Activated CD8-positive, alpha-beta T cell treated with anti-CD3 and anti-CD28 coated beads, Interleukin-2, amount 10 ng/mL, durations not matched to agents 7 days and 5 days (primary cell): Measurements from ENCODE around the gene ZBTB5. TPM values are rescaled to one million over a fixed set of nuclear protein-coding genes. Genes with fewer than 3 reads are reported as not detected.

Experiments used
- ATAC-seq: fragments of 150-1000 bp; cut with Tn5 transposase; one replicate; pipeline ENCODE4 v1.10.0; 2021; ENCODE audit warnings: moderate library complexity
- CTCF ChIA-PET: fragments of 350-600 bp; sonication (Branson Sonifier 250); formaldehyde crosslinking; loops from one replicate; lab custom pipeline; 2021; ENCODE audit warnings: antibody characterized with exemption; lab: Charles Lee
- POLR2A ChIA-PET: fragments of 350-600 bp; sonication (Branson Sonifier 250); formaldehyde crosslinking; loops from one replicate; lab custom pipeline; 2021; ENCODE audit warnings: antibody characterized with exemption; lab: Charles Lee
- DNase-seq: peaks from one replicate; pipeline ENCODE4 v3.0.0-alpha.2; 2020
- H3K27ac Mint-ChIP-seq: one replicate; pipeline ENCODE4 v1.8.0; 2021; ENCODE audit warnings: mild to moderate bottlenecking, mixed read lengths
- H3K27me3 Mint-ChIP-seq: one replicate; pipeline ENCODE4 v1.8.0; 2021; ENCODE audit warnings: low read depth, mixed read lengths
- H3K36me3 Mint-ChIP-seq: one replicate; pipeline ENCODE4 v1.8.0; 2021; ENCODE audit warnings: low read depth, mixed read lengths
- H3K4me1 Mint-ChIP-seq: one replicate; pipeline ENCODE4 v1.8.0; 2021; ENCODE audit warnings: low read depth, mixed read lengths
- H3K4me3 Mint-ChIP-seq: one replicate; pipeline ENCODE4 v1.8.0; 2021; ENCODE audit warnings: mild to moderate bottlenecking, mixed read lengths
- H3K9me3 Mint-ChIP-seq: one replicate; pipeline ENCODE4 v1.8.0; 2022; ENCODE audit warnings: mixed read lengths; ENCODE audit not compliant: insufficient read depth
- total RNA-seq, 2 experiments: library from RNA; stranded (reverse); gene quantifications; one replicate each; pipeline ENCODE4 v1.2.3, GENCODE V29; 2021

The ZBTB5 gene
- total RNA-seq, 2 experiments from 2014 or later: 9.2 to 9.4 TPM

DNA sequence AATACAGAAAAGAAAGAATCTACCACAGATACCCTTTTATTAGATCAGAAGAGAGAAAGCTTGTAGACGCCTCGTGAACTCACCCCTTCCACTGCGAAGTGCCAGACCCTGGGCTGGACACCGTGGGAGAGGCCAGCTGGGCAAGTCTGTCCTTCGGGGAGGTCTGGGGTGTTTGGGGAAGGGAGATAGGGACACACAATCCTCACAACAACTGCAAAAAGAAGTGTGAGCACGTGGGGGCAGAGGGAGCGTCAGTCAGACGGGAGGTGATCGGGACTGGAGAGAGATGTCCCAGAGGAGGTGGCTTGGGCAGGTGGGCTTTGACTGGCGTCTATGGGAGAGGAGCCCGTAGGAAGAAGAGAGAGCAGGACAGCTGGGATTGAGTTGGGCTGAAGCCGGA lies 70.0 kb downstream of the ZBTB5 start:
- ATAC-seq (no peak), DNase-seq (no peak)
- POLR2A ChIA-PET: no interaction called here
- Mint-ChIP-seq H3K36me3 (no peaks in the 10 kb centered on the region), H3K9me3 (no peaks in the 10 kb centered on the region), H3K4me1 (peaks cover 6% of the 10 kb centered on the region), H3K4me3 (no peak overlapping the region), H3K27me3 (no peaks in the 10 kb centered on the region), H3K27ac (no peak overlapping the region)
- CTCF ChIA-PET: interaction anchor here (1.9 kb wide), 1 partner anchor 12 kb away, joined by 8 read pairs; no protein-coding TSS in a partner anchor

DNA sequence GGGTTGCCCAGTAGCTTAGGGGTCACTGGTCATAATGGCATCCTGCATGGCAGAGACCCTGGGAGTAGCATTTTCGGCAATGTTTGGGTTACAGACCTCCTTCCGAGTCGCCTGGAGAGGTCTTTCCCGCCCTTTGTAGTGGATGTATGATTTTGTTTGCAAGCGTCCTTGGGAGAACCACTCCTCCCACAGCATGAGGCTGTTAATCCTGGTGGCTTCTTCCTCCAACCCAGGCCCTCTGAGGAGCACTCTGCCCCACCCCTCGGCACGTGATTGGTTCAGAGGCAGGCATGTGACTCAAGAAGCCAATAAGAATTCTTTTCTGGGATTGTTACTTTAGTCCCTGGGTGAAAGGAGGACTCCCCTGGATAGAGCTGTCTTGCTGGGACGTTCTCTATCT lies 73.0 kb downstream of the ZBTB5 start:
- no peak overlapping the region for H3K27ac Mint-ChIP-seq
- H3K9me3 Mint-ChIP-seq: no peaks in the 10 kb centered on the region
- CTCF ChIA-PET: interaction anchor here (0.7 kb wide), 1 partner anchor 23 kb away, joined by 3 read pairs; no protein-coding TSS in a partner anchor
- POLR2A ChIA-PET: no interaction called here
- no peak for DNase-seq
- peaks cover 6% of the 10 kb centered on the region for H3K4me1 Mint-ChIP-seq
- H3K27me3 Mint-ChIP-seq: no peaks in the 10 kb centered on the region
- ATAC-seq: no peak
- H3K4me3 Mint-ChIP-seq: no peak overlapping the region
- no peaks in the 10 kb centered on the region for H3K36me3 Mint-ChIP-seq

DNA sequence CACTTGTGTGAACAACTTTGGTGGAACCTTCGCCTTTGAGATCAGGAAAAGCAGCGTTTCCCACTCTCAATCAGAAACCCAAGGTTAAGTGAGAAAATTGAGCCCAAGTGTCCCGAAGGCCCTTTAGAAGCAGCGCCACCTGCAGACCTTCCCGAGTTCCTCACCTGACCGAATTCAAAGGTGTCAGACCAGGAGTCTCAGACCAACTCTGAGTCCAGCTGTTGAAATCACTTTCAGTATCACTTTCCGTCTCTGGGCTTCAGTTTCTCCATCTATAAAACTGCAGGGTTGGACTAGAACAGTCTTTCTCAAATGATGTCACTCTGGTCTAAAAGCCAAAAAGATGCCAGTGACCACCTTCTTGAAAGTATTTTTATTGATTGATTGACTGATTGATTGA lies 74.5 kb downstream of the ZBTB5 start:
- Mint-ChIP-seq H3K27ac (no peak overlapping the region), H3K4me1 (peaks cover 6% of the 10 kb centered on the region), H3K4me3 (no peak overlapping the region), H3K36me3 (no peaks in the 10 kb centered on the region), H3K9me3 (no peaks in the 10 kb centered on the region), H3K27me3 (no peaks in the 10 kb centered on the region)
- ATAC-seq (peak; percentile 65), DNase-seq (peak; percentile 62)
- ChIA-PET CTCF (interaction anchor here (0.9 kb wide), 1 partner anchor 365 kb away, joined by 3 read pairs; no protein-coding TSS in a partner anchor), POLR2A (interaction anchor here (0.6 kb wide), 1 partner anchor 73 kb away, joined by 3 read pairs; no protein-coding TSS in a partner anchor)

Other genes starting within 250 kb of the ZBTB5 start
- 10 to 100 TPM; 57.8 to 62.3 TPM for gene GRHPR, start 42.8 kb downstream of the ZBTB5 start, total RNA-seq
- 10 to 100 TPM; 38.2 to 39.0 TPM for gene POLR1E, start 20.5 kb upstream of the ZBTB5 start, total RNA-seq
- 1 to 10 TPM; 2.0 to 2.3 TPM for gene FBXO10, start 110.9 kb upstream of the ZBTB5 start, total RNA-seq
- gene TOMM5, start 127.1 kb upstream of the ZBTB5 start, total RNA-seq: 100 to 1,000 TPM; 110 to 112 TPM
- not detected for gene FRMPD1, start 185.5 kb upstream of the ZBTB5 start, total RNA-seq